Spleen (tissue), 11 donors: ENCODE data around the gene CMTM4. TPM values are rescaled to one million over a fixed set of nuclear protein-coding genes. Genes with fewer than 3 reads are reported as not detected.
A peak's percentile ranks its signal among the peaks of the same experiment; 100 is the strongest.

Experiments
- DNase-seq: peaks from one replicate; pipeline ENCODE4 v3.0.0-alpha.2; 2020
- H3K27ac ChIP-seq, 8 donors: fragments of 200-600 bp; sonication (generic) in 7 of 8; 1 replicate in 4 of 8; 2 replicates in 4 of 8; pipeline versions ENCODE4 v1.5.0 to v1.8.0; 2016 to 2021; ENCODE audit warnings: inconsistent platforms in 4 of 8, mild to moderate bottlenecking in 4 of 8, moderate library complexity in 1 of 8
- H3K27me3 ChIP-seq, 7 donors: fragments of 200-600 bp; sonication (generic) in 6 of 7; replicated peaks in 1 of 7; 1 replicate in 4 of 7; 2 replicates in 3 of 7; pipeline versions ENCODE4 v1.5.0 to v1.8.0; 2016 to 2021; ENCODE audit warnings: inconsistent platforms in 3 of 7, mild to moderate bottlenecking in 1 of 7
- H3K36me3 ChIP-seq, 6 donors: fragments of 200-600 bp; sonication (generic) in 5 of 6; 1 replicate in 4 of 6; 2 replicates in 2 of 6; pipeline versions ENCODE4 v1.5.0 to v1.8.0; 2016 to 2021; ENCODE audit warnings: inconsistent platforms in 2 of 6
- H3K4me1 ChIP-seq, 6 donors: fragments of 200-600 bp; sonication (generic) in 5 of 6; 1 replicate in 3 of 6; 2 replicates in 3 of 6; pipeline versions ENCODE4 v1.5.0 to v1.8.0; 2016 to 2021; ENCODE audit warnings: inconsistent platforms in 3 of 6
- H3K4me3 ChIP-seq, 8 donors: fragments of 200-600 bp; sonication (generic) in 7 of 8; 1 replicate in 4 of 8; 2 replicates in 4 of 8; pipeline versions ENCODE4 v1.5.0 to v1.8.0; 2016 to 2021; ENCODE audit warnings: inconsistent platforms in 4 of 8, mild to moderate bottlenecking in 4 of 8, moderate library complexity in 2 of 8
- H3K9me3 ChIP-seq, 8 donors: fragments of 200-600 bp; sonication (generic) in 7 of 8; 1 replicate in 4 of 8; 2 replicates in 4 of 8; pipeline versions ENCODE4 v1.5.0 to v1.8.0; 2016 to 2021; ENCODE audit warnings: inconsistent platforms in 4 of 8
- CTCF ChIP-seq, 11 experiments: fragments of 200-600 bp in 7 of 11; fragments of 450-650 bp in 4 of 11; sonication (generic) in 4 of 11; IDR thresholded peaks in 8 of 11; conservative IDR thresholded peaks in 3 of 11; 1 replicate in 7 of 11; 2 replicates in 4 of 11; pipeline versions ENCODE4 v1.4.0 to v1.8.0; 2016 to 2021; ENCODE audit warnings: antibody characterized with exemption in 11 of 11, inconsistent platforms in 4 of 11, mild to moderate bottlenecking in 1 of 11
- POLR2A ChIP-seq, 3 donors: fragments of 450-650 bp; IDR thresholded peaks; one replicate each; pipeline ENCODE4 v1.5.1; 2017; ENCODE audit warnings: antibody characterized with exemption in 3 of 3, mild to moderate bottlenecking in 1 of 3
- POLR2AphosphoS5 ChIP-seq, 3 donors: sonication (generic); formaldehyde crosslinking; IDR thresholded peaks; one replicate each; pipeline ENCODE4 v1.5.1; 2017; ENCODE audit warnings: antibody characterized with exemption in 3 of 3
- WGBS, 5 donors: extraction: QIAGEN DNeasy Blood & Tissue Kit in 3 of 5; methylation state at CpG; one replicate each; pipeline versions ENCODE4 v1.1.5 to v1.1.7; 2013 to 2018; 5-methylcytosine and 5-hydroxymethylcytosine counted together
- intact Hi-C: fragments of 100-400 bp; cut with DNase I; formaldehyde crosslinking; loops from one replicate; pipeline ENCODE4 v1.15.0; 2023; ENCODE audit warnings: low total_unique reads
- polyA plus RNA-seq, 3 donors: library from polyadenylated mRNA; stranded (reverse); fragments of 200-250 nt; gene quantifications; one replicate each; pipeline ENCODE4 v1.2.1, GENCODE V29; 2013
- total RNA-seq, 7 donors: library from RNA; depleted of rRNA in 3 of 7; stranded (reverse); fragments of >200 nt in 3 of 7; fragmentation: NEBNext Ultra II Directional in 4 of 7; extraction: Animal tissue kit (Norgen Biotek cat#: 25700) in 4 of 7; gene quantifications; one replicate each; pipeline versions ENCODE4 v1.1.0 to v1.2.1, GENCODE V29; 2016 to 2021
- donor health status: healthy with polysubstance abuse.
- donor health status: DM: no; HTN: no; CAD: no; lungs with moderate emphysema.
- donor health status: DM: no; HTN: no; CAD: no.
- donor health status: Bipolar disorder and iron deficiency.
- donor health status: healthy.
- donor health status: DM: no; HTN: no; CAD: no.
- donor health status: DM: yes; HTN: yes; CAD: no.

Gene CMTM4
- total and polyA plus RNA-seq, 10 donors, result 0.70 to 10.2 (median 5.7) TPM

GRCh38 chr16:66574081-66574480 is 122.5 kb downstream of the CMTM4 start:
- Histone ChIP-seq H3K27ac (no peak overlapping the region), H3K27me3 (peaks cover 0 to 27% (median 12%) of the 10 kb centered on the region in 7 donors), H3K36me3 (peaks cover 0 to 20% (median 0%) of the 10 kb centered on the region in 6 donors), H3K9me3 (no peaks in the 10 kb centered on the region), H3K4me1 (peaks cover 0 to 47% (median 11%) of the 10 kb centered on the region in 6 donors), H3K4me3 (no peak overlapping the region)
- WGBS, 5 donors, result 68 to 88% (median 79%) methylated on average over 1 of the region's 1 CpG
- TF ChIP-seq CTCF (IDR thresholded peaks at IDR 0.05 in 8 of 11, conservative IDR thresholded peaks at IDR 0.05 in 3 of 11) (no peak), POLR2AphosphoS5 (IDR thresholded peaks at IDR 0.05) (no peak), POLR2A (IDR thresholded peaks at IDR 0.05) (no peak)
- DNase-seq, result no peak
- intact Hi-C loops, result no loop called here

- TF ChIP-seq POLR2AphosphoS5 (IDR thresholded peaks at IDR 0.05), result no peak
- no peak for TF ChIP-seq CTCF (IDR thresholded peaks at IDR 0.05 in 8 of 11, conservative IDR thresholded peaks at IDR 0.05 in 3 of 11)
- no peak for TF ChIP-seq POLR2A (IDR thresholded peaks at IDR 0.05)
- intact Hi-C loops, result no loop called here
- Histone ChIP-seq H3K4me3 (no peak overlapping the region), H3K36me3 (peaks cover 0 to 25% (median 2%) of the 10 kb centered on the region in 6 donors), H3K27ac (peak overlapping the region in 1 of 8 donors; percentile 5), H3K9me3 (no peaks in the 10 kb centered on the region), H3K27me3 (peaks cover 0 to 10% (median 0%) of the 10 kb centered on the region in 7 donors), H3K4me1 (peaks cover 0 to 29% (median 0%) of the 10 kb centered on the region in 6 donors)
- WGBS, 5 donors, result 19 to 37% (median 32%) methylated on average over 2 of the region's 2 CpGs
- no peak for DNase-seq
Observed at GRCh38 chr16:66572356-66572755, 124.2 kb downstream of the CMTM4 start.

- H3K4me1 ChIP-seq, result peaks cover 0 to 39% (median 0%) of the 10 kb centered on the region in 6 donors
- H3K9me3 ChIP-seq, result no peaks in the 10 kb centered on the region
- H3K4me3 ChIP-seq, result no peak overlapping the region
- H3K36me3 ChIP-seq, result peaks cover 0 to 50% (median 24%) of the 10 kb centered on the region in 6 donors
- H3K27ac ChIP-seq, result no peak overlapping the region
- intact Hi-C loops, result no loop called here
- no peak for TF ChIP-seq POLR2AphosphoS5 (IDR thresholded peaks at IDR 0.05)
- 62 to 86% (median 73%) methylated on average over 3 of the region's 3 CpGs for WGBS, 5 donors
- DNase-seq, result no peak
- H3K27me3 ChIP-seq, result no peaks in the 10 kb centered on the region
Observed at GRCh38 chr16:66569827-66570405, 126.6 kb downstream of the CMTM4 start.

- peaks cover 0 to 40% (median 0%) of the 10 kb centered on the region in 6 donors for H3K4me1 ChIP-seq
- no peak overlapping the region for H3K4me3 ChIP-seq
- H3K27me3 ChIP-seq, result no peaks in the 10 kb centered on the region
- no peaks in the 10 kb centered on the region for H3K9me3 ChIP-seq
- H3K27ac ChIP-seq, result no peak overlapping the region
- TF ChIP-seq POLR2A (IDR thresholded peaks at IDR 0.05) (no peak), POLR2AphosphoS5 (IDR thresholded peaks at IDR 0.05) (no peak), CTCF (IDR thresholded peaks at IDR 0.05 in 8 of 11, conservative IDR thresholded peaks at IDR 0.05 in 3 of 11) (no peak)
- intact Hi-C loops, result no loop called here
- H3K36me3 ChIP-seq, result peaks cover 0 to 57% (median 32%) of the 10 kb centered on the region in 6 donors
- no peak for DNase-seq
- WGBS, 5 donors, result 90 to 100% (median 96%) methylated on average over 1 of the region's 1 CpG
Observed at GRCh38 chr16:66569131-66569530, 127.4 kb downstream of the CMTM4 start.
